NCI-H2227 (cell line): ENCODE results near the gene LRRC26.

ENCODE experiments used
- DNase-seq: peaks from one replicate; lab custom pipeline; 2025; ENCODE audit not compliant: unreplicated experiment; lab: John Stamatoyannopoulos, UW

The LRRC26 gene

GRCh38 chr9:137168904-137169856 lies 671 bp downstream of the LRRC26 start:
- DNase-seq, result peak; percentile 89

- DNase-seq, result peak; percentile 50
These were observed 1.3 kb downstream of the LRRC26 start for GRCh38 chr9:137168573-137168903.

- DNase-seq, result peak; percentile 67
These were observed 1.9 kb downstream of the LRRC26 start for GRCh38 chr9:137167747-137168572.

GRCh38 chr9:137167277-137167746 lies 2.5 kb downstream of the LRRC26 start:
- peak; percentile 30 for DNase-seq

- DNase-seq, result no peak
These were observed 3.2 kb downstream of the LRRC26 start for GRCh38 chr9:137166380-137167229.

- DNase-seq, result no peak
These were observed 4.5 kb downstream of the LRRC26 start for GRCh38 chr9:137165250-137165836.

GRCh38 chr9:137164370-137165249 lies 5.2 kb downstream of the LRRC26 start:
- no peak for DNase-seq

- DNase-seq, result no peak
These were observed 6.0 kb downstream of the LRRC26 start for GRCh38 chr9:137163805-137164204.

- no peak for DNase-seq
These were observed 6.5 kb downstream of the LRRC26 start for GRCh38 chr9:137163365-137163715.

- DNase-seq, result no peak
These were observed 7.1 kb downstream of the LRRC26 start for GRCh38 chr9:137162505-137163364.

GRCh38 chr9:137161558-137162486 lies 8.0 kb downstream of the LRRC26 start:
- no peak for DNase-seq

- no peak for DNase-seq
These were observed 8.9 kb downstream of the LRRC26 start for GRCh38 chr9:137160716-137161557.

- no peak for DNase-seq
These were observed 9.8 kb downstream of the LRRC26 start for GRCh38 chr9:137160054-137160425.

- DNase-seq, result no peak
These were observed 10.5 kb downstream of the LRRC26 start for GRCh38 chr9:137159105-137160053.

GRCh38 chr9:137158625-137159024 lies 11.2 kb downstream of the LRRC26 start:
- no peak for DNase-seq
